Smooth muscle cell of bladder (primary cell): ENCODE results near the gene RNF31. TPM values are rescaled to one million over a fixed set of nuclear protein-coding genes. Genes with fewer than 3 reads are reported as not detected.

ENCODE experiments used
- total RNA-seq: library from RNA; depleted of rRNA; stranded (reverse); fragments of >200 nt; gene quantifications from 2 replicates; pipeline ENCODE4 v1.2.3, GENCODE V29; 2014

The RNF31 gene
- total RNA-seq = 25.0 and 32.0 TPM in 2 replicates

GRCh38 chr14:24146978-24147760, at the start of gene RNF31:
TSS of gene RNF31 (plus strand) at chr14:24147498. CDS start at chr14:24147699, 201 bp downstream.

GRCh38 chr14:24114532-24115421, 32.5 kb upstream of the RNF31 start, which contains the start of the genes DCAF11 and NRL:
TSS of gene DCAF11 (plus strand) at chr14:24114777. CDS start at chr14:24115595, 818 bp downstream.
TSS of gene NRL (minus strand) at chr14:24114949. CDS start at chr14:24082848, 32,101 bp downstream.

GRCh38 chr14:24130380-24130716, 16.9 kb upstream of the RNF31 start, which contains the start of gene FITM1:
TSS of gene FITM1 (plus strand) at chr14:24130659. CDS start at chr14:24131564, 905 bp downstream.

GRCh38 chr14:24135834-24136683, 11.2 kb upstream of the RNF31 start, which contains the start of gene PSME1:
TSS of gene PSME1 (plus strand) at chr14:24136194. CDS start at chr14:24136263, 69 bp downstream.

GRCh38 chr14:24141097-24141880, 6.0 kb upstream of the RNF31 start, which contains the start of gene EMC9:
TSS of gene EMC9 (minus strand) at chr14:24141591. CDS start at chr14:24141304, 287 bp downstream.

GRCh38 chr14:24146453-24146977, 783 bp upstream of the RNF31 start, which contains the start of gene PSME2:
TSS of gene PSME2 (minus strand) at chr14:24146610. CDS start at chr14:24146581, 29 bp downstream.

GRCh38 chr14:24160850-24161804, 13.8 kb downstream of the RNF31 start, which contains the start of gene IRF9:
TSS of gene IRF9 (plus strand) at chr14:24161265. CDS start at chr14:24162145, 880 bp downstream.

GRCh38 chr14:24171422-24172260, 24.3 kb downstream of the RNF31 start, which contains the start of gene REC8:
TSS of gene REC8 (plus strand) at chr14:24172080. CDS start at chr14:24172553, 473 bp downstream.

GRCh38 chr14:24188251-24189058, 41.2 kb downstream of the RNF31 start, which contains the start of gene IPO4:
TSS of gene IPO4 (minus strand) at chr14:24188816. CDS start at chr14:24188787, 29 bp downstream.

GRCh38 chr14:24195186-24196070, 48.1 kb downstream of the RNF31 start, which contains the start of gene TM9SF1:
TSS of gene TM9SF1 (minus strand) at chr14:24195441. CDS start at chr14:24195019, 422 bp downstream.

Other genes with a start within 250 kb of the RNF31 start
- 49.8 and 69.3 TPM in 2 replicates for gene DHRS4, start 193.7 kb upstream of the RNF31 start, total RNA-seq
- gene DHRS4L2, start 158.6 kb upstream of the RNF31 start, total RNA-seq = 13.9 and 16.8 TPM in 2 replicates
- gene CARMIL3, start 95.5 kb upstream of the RNF31 start, total RNA-seq = under 0.01 TPM in 2 replicates
- not detected in 2 replicates for gene CPNE6, start 75.9 kb upstream of the RNF31 start, total RNA-seq
- 20.1 and 38.3 TPM in 2 replicates for gene PCK2, start 53.2 kb upstream of the RNF31 start, total RNA-seq
- 50.9 and 53.0 TPM in 2 replicates for gene DCAF11, start 32.7 kb upstream of the RNF31 start, total RNA-seq
- gene NRL, start 32.5 kb upstream of the RNF31 start, total RNA-seq = 0.28 and 0.46 TPM in 2 replicates
- under 0.01 TPM in 1 of 2 replicates, not detected in the other for gene FITM1, start 16.8 kb upstream of the RNF31 start, total RNA-seq
- gene PSME1, start 11.3 kb upstream of the RNF31 start, total RNA-seq = 104 and 134 TPM in 2 replicates
- 17.4 and 17.8 TPM in 2 replicates for gene EMC9, start 5.9 kb upstream of the RNF31 start, total RNA-seq
- gene PSME2, start 888 bp upstream of the RNF31 start, total RNA-seq = 83.8 and 104 TPM in 2 replicates
- gene IRF9, start 13.8 kb downstream of the RNF31 start, total RNA-seq = 65.7 and 69.2 TPM in 2 replicates
- 0.85 and 1.2 TPM in 2 replicates for gene REC8, start 24.6 kb downstream of the RNF31 start, total RNA-seq
- 27.4 and 27.8 TPM in 2 replicates for gene IPO4, start 41.3 kb downstream of the RNF31 start, total RNA-seq
- 50.9 and 58.4 TPM in 2 replicates for gene TM9SF1, start 47.9 kb downstream of the RNF31 start, total RNA-seq
- 0.14 and 0.28 TPM in 2 replicates for gene TSSK4, start 58.2 kb downstream of the RNF31 start, total RNA-seq
- 19.7 and 20.3 TPM in 2 replicates for gene CHMP4A, start 66.0 kb downstream of the RNF31 start, total RNA-seq
- 16.2 and 17.7 TPM in 2 replicates for gene MDP1, start 68.6 kb downstream of the RNF31 start, total RNA-seq
- 226 and 239 TPM in 2 replicates for gene NEDD8, start 84.9 kb downstream of the RNF31 start, total RNA-seq
- gene GMPR2, start 85.4 kb downstream of the RNF31 start, total RNA-seq = 123 and 126 TPM in 2 replicates
- gene TINF2, start 95.1 kb downstream of the RNF31 start, total RNA-seq = 37.0 and 42.7 TPM in 2 replicates
- gene TGM1, start 115.7 kb downstream of the RNF31 start, total RNA-seq = 0.71 and 1.6 TPM in 2 replicates
- 16.6 and 20.1 TPM in 2 replicates for gene RABGGTA, start 124.1 kb downstream of the RNF31 start, total RNA-seq
- 7.2 and 10.5 TPM in 2 replicates for gene DHRS1, start 152.3 kb downstream of the RNF31 start, total RNA-seq
- 14.2 and 17.1 TPM in 2 replicates for gene NOP9, start 152.4 kb downstream of the RNF31 start, total RNA-seq
- gene CIDEB, start 160.5 kb downstream of the RNF31 start, total RNA-seq = 1.00 and 1.8 TPM in 2 replicates
- gene LTB4R2, start 162.6 kb downstream of the RNF31 start, total RNA-seq = 1.6 and 2.7 TPM in 2 replicates
- gene LTB4R, start 164.0 kb downstream of the RNF31 start, total RNA-seq = 0.71 and 1.9 TPM in 2 replicates
- gene ADCY4, start 187.6 kb downstream of the RNF31 start, total RNA-seq = 3.4 and 5.3 TPM in 2 replicates
- gene RIPK3, start 192.5 kb downstream of the RNF31 start, total RNA-seq = 2.5 and 2.8 TPM in 2 replicates
- gene NFATC4, start 220.7 kb downstream of the RNF31 start, total RNA-seq = 48.2 and 66.7 TPM in 2 replicates